ENCODE measurements around the gene TM4SF20. TPM values are rescaled to one million over a fixed set of nuclear protein-coding genes. Genes with fewer than 3 reads are reported as not detected.
A peak's percentile ranks its signal among the peaks of the same experiment; 100 is the strongest.

TM4SF20 gene
- total and polyA plus RNA-seq, 2 experiments from 2014 or later: not detected

DNA sequence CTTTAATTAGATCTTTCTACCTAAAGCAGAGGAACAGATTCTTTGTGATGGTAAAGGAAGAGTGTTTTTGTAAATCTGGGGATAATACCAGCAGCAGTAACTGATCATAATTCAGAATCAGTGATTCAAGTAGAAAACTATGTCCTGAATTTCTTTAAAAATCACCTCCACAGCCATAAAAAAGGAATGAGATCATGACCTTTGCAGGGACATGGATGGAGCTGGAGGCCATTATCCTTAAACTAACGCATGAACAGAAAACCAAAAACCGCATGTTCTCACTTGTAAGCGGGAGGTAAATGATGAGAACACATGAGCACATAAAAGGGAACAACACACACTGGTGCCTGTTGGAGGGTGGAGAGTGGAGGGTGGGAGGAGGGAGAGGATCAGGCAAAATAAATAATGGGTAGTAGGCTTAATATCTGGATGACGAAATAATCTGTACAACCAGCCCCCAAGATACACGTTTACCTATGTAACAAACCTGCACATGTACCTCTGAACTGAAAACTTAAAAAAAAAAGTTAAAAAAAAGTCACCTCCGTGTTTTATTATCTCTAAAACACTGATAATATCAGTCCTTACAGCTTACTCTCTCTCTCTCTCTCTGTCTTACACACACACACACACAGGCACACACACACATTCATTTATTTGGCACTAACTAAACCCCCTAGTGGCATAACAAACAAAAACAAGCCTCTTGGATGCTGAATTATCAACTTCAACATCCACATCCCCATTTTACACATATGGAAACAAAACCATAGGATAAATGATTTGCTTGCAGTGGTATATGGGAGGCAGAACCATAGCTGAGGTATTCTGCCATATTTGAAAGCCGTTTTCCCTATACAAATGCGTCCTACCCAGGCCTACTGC, 1.4 kb downstream of the TM4SF20 start:
- Histone ChIP-seq H3K4me2 (0 out of 2 replicates have a peak overlapping the region, but pooled peaks have one; percentile 6), H3K27ac (ENCODE audit: low read depth) (no peak overlapping the region), H3K4me3 (no peak overlapping the region), H3K27me3 (ENCODE audit: insufficient read depth) (no peaks in the 10 kb centered on the region), H2AFZ (peak overlapping the region; percentile 78; the same call in 1 of the 2 replicates), H3K4me1 (ENCODE audit: insufficient read depth) (peaks cover 9% of the 10 kb centered on the region), H3F3A (replicated peaks; ENCODE audit: low read depth) (no peaks in the 10 kb centered on the region), H3K36me3 (ENCODE audit: insufficient read depth) (no peaks in the 10 kb centered on the region), H4K20me1 (replicated peaks; ENCODE audit: insufficient read depth) (no peaks in the 10 kb centered on the region), H3K9me2 (ENCODE audit: insufficient read depth) (no peaks in the 10 kb centered on the region), H3K79me2 (replicated peaks; ENCODE audit: insufficient read depth) (no peaks in the 10 kb centered on the region)
- Mint-ChIP-seq H3K27me3 (ENCODE audit: insufficient read depth, low read depth, poor library complexity) (no peaks in the 10 kb centered on the region), H3K36me3 (ENCODE audit: low read depth) (no peaks in the 10 kb centered on the region), H3K9me3 (no peaks in the 10 kb centered on the region), H3K27ac (peak overlapping the region; percentile 43; the same call in 1 of the 2 replicates), H3K4me1 (peaks cover 16% of the 10 kb centered on the region), H3K4me3 (no peak overlapping the region; the same call in 2 of the 3 replicates)
- DNase-seq (ENCODE audit: low spot score) (peak; percentile 18), ATAC-seq (peak; percentile 38)
- TF ChIP-seq, protein P1, sequence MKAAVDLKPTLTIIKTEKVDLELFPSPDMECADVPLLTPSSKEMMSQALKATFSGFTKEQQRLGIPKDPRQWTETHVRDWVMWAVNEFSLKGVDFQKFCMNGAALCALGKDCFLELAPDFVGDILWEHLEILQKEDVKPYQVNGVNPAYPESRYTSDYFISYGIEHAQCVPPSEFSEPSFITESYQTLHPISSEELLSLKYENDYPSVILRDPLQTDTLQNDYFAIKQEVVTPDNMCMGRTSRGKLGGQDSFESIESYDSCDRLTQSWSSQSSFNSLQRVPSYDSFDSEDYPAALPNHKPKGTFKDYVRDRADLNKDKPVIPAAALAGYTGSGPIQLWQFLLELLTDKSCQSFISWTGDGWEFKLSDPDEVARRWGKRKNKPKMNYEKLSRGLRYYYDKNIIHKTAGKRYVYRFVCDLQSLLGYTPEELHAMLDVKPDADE (IDR thresholded peaks at IDR 0.05): no peak
- TF ChIP-seq, protein P2, sequence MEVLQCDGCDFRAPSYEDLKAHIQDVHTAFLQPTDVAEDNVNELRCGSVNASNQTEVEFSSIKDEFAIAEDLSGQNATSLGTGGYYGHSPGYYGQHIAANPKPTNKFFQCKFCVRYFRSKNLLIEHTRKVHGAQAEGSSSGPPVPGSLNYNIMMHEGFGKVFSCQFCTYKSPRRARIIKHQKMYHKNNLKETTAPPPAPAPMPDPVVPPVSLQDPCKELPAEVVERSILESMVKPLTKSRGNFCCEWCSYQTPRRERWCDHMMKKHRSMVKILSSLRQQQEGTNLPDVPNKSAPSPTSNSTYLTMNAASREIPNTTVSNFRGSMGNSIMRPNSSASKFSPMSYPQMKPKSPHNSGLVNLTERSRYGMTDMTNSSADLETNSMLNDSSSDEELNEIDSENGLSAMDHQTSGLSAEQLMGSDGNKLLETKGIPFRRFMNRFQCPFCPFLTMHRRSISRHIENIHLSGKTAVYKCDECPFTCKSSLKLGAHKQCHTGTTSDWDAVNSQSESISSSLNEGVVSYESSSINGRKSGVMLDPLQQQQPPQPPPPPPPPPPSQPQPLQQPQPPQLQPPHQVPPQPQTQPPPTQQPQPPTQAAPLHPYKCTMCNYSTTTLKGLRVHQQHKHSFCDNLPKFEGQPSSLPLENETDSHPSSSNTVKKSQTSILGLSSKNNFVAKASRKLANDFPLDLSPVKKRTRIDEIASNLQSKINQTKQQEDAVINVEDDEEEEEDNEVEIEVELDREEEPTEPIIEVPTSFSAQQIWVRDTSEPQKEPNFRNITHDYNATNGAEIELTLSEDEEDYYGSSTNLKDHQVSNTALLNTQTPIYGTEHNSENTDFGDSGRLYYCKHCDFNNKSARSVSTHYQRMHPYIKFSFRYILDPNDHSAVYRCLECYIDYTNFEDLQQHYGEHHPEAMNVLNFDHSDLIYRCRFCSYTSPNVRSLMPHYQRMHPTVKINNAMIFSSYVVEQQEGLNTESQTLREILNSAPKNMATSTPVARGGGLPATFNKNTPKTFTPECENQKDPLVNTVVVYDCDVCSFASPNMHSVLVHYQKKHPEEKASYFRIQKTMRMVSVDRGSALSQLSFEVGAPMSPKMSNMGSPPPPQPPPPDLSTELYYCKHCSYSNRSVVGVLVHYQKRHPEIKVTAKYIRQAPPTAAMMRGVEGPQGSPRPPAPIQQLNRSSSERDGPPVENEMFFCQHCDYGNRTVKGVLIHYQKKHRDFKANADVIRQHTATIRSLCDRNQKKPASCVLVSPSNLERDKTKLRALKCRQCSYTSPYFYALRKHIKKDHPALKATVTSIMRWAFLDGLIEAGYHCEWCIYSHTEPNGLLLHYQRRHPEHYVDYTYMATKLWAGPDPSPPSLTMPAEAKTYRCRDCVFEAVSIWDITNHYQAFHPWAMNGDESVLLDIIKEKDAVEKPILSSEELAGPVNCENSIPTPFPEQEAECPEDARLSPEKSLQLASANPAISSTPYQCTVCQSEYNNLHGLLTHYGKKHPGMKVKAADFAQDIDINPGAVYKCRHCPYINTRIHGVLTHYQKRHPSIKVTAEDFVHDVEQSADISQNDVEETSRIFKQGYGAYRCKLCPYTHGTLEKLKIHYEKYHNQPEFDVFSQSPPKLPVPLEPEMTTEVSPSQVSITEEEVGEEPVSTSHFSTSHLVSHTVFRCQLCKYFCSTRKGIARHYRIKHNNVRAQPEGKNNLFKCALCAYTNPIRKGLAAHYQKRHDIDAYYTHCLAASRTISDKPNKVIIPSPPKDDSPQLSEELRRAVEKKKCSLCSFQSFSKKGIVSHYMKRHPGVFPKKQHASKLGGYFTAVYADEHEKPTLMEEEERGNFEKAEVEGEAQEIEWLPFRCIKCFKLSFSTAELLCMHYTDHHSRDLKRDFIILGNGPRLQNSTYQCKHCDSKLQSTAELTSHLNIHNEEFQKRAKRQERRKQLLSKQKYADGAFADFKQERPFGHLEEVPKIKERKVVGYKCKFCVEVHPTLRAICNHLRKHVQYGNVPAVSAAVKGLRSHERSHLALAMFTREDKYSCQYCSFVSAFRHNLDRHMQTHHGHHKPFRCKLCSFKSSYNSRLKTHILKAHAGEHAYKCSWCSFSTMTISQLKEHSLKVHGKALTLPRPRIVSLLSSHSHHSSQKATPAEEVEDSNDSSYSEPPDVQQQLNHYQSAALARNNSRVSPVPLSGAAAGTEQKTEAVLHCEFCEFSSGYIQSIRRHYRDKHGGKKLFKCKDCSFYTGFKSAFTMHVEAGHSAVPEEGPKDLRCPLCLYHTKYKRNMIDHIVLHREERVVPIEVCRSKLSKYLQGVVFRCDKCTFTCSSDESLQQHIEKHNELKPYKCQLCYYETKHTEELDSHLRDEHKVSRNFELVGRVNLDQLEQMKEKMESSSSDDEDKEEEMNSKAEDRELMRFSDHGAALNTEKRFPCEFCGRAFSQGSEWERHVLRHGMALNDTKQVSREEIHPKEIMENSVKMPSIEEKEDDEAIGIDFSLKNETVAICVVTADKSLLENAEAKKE (CRISPR knock-in tag; IDR thresholded peaks at IDR 0.05): no peak
- TF ChIP-seq, protein P3, sequence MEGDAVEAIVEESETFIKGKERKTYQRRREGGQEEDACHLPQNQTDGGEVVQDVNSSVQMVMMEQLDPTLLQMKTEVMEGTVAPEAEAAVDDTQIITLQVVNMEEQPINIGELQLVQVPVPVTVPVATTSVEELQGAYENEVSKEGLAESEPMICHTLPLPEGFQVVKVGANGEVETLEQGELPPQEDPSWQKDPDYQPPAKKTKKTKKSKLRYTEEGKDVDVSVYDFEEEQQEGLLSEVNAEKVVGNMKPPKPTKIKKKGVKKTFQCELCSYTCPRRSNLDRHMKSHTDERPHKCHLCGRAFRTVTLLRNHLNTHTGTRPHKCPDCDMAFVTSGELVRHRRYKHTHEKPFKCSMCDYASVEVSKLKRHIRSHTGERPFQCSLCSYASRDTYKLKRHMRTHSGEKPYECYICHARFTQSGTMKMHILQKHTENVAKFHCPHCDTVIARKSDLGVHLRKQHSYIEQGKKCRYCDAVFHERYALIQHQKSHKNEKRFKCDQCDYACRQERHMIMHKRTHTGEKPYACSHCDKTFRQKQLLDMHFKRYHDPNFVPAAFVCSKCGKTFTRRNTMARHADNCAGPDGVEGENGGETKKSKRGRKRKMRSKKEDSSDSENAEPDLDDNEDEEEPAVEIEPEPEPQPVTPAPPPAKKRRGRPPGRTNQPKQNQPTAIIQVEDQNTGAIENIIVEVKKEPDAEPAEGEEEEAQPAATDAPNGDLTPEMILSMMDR (conservative IDR thresholded peaks at IDR 0.05; ENCODE audit: low read depth in 2 of 2): peak; percentile 32 to 49
